ENCODE measurements around the gene TMEM178B.

DNA sequence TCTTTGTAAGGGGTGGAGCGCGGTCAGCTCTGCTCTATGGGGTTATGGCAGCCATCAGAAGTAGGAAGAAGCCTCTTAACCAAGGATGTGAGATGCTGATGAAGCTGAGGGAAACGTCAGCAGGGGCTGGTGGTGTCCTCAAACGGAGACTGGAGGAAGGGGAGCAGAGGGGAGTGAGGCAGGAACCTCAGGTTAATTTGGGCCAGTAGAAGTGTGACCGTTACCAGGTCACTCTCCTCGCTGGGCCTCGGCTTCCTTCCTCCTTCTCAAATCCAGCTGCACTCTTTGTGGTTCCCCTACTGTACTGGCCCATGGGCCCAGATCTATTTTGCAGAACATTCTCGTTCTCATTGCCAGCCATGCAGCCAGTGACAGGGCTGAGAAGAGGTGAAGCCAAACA, 169.5 kb downstream of the TMEM178B start:
- TF ChIP-seq ZNF121 (CRISPR knock-in tag; IDR thresholded peaks at IDR 0.05) (no peak), ZNF703 (CRISPR knock-in tag; IDR thresholded peaks at IDR 0.05; ENCODE audit: borderline replicate concordance) (no peak)
- TF ChIP-seq, protein P1, sequence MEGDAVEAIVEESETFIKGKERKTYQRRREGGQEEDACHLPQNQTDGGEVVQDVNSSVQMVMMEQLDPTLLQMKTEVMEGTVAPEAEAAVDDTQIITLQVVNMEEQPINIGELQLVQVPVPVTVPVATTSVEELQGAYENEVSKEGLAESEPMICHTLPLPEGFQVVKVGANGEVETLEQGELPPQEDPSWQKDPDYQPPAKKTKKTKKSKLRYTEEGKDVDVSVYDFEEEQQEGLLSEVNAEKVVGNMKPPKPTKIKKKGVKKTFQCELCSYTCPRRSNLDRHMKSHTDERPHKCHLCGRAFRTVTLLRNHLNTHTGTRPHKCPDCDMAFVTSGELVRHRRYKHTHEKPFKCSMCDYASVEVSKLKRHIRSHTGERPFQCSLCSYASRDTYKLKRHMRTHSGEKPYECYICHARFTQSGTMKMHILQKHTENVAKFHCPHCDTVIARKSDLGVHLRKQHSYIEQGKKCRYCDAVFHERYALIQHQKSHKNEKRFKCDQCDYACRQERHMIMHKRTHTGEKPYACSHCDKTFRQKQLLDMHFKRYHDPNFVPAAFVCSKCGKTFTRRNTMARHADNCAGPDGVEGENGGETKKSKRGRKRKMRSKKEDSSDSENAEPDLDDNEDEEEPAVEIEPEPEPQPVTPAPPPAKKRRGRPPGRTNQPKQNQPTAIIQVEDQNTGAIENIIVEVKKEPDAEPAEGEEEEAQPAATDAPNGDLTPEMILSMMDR (CRISPR knock-in tag; IDR thresholded peaks at IDR 0.05): no peak
- TF ChIP-seq, protein P2, sequence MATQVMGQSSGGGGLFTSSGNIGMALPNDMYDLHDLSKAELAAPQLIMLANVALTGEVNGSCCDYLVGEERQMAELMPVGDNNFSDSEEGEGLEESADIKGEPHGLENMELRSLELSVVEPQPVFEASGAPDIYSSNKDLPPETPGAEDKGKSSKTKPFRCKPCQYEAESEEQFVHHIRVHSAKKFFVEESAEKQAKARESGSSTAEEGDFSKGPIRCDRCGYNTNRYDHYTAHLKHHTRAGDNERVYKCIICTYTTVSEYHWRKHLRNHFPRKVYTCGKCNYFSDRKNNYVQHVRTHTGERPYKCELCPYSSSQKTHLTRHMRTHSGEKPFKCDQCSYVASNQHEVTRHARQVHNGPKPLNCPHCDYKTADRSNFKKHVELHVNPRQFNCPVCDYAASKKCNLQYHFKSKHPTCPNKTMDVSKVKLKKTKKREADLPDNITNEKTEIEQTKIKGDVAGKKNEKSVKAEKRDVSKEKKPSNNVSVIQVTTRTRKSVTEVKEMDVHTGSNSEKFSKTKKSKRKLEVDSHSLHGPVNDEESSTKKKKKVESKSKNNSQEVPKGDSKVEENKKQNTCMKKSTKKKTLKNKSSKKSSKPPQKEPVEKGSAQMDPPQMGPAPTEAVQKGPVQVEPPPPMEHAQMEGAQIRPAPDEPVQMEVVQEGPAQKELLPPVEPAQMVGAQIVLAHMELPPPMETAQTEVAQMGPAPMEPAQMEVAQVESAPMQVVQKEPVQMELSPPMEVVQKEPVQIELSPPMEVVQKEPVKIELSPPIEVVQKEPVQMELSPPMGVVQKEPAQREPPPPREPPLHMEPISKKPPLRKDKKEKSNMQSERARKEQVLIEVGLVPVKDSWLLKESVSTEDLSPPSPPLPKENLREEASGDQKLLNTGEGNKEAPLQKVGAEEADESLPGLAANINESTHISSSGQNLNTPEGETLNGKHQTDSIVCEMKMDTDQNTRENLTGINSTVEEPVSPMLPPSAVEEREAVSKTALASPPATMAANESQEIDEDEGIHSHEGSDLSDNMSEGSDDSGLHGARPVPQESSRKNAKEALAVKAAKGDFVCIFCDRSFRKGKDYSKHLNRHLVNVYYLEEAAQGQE (IDR thresholded peaks at IDR 0.05; ENCODE audit: borderline replicate concordance in 1 of 2, low read depth in 1 of 2, low read length in 2 of 2): no peak
- TF ChIP-seq, protein P3, sequence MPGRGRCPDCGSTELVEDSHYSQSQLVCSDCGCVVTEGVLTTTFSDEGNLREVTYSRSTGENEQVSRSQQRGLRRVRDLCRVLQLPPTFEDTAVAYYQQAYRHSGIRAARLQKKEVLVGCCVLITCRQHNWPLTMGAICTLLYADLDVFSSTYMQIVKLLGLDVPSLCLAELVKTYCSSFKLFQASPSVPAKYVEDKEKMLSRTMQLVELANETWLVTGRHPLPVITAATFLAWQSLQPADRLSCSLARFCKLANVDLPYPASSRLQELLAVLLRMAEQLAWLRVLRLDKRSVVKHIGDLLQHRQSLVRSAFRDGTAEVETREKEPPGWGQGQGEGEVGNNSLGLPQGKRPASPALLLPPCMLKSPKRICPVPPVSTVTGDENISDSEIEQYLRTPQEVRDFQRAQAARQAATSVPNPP (CRISPR knock-in tag; IDR thresholded peaks at IDR 0.05): no peak

Data from HepG2 (cell line).